Mucosa of gallbladder (tissue), 1 donor: ENCODE data around the gene MEX3B. TPM values are rescaled to one million over a fixed set of nuclear protein-coding genes. Genes with fewer than 3 reads are reported as not detected.
A peak's percentile ranks its signal among the peaks of the same experiment; 100 is the strongest.

Experiments
- DNase-seq: peaks from one replicate; pipeline ENCODE4 v3.0.0-alpha.2; 2020; ENCODE audit warnings: low spot score
- total RNA-seq: library from RNA; stranded (reverse); gene quantifications from one replicate; pipeline ENCODE4 v1.2.1, GENCODE V29; 2021
- donor health status: DM: no; HTN: no; CAD: no.

Gene MEX3B
- total RNA-seq, 1 donor from 2014 or later: 4.1 TPM

- DNase-seq: no peak
Measured at GRCh38 chr15:82005239-82005638, 40.6 kb downstream of the MEX3B start.

GRCh38 chr15:82003916-82004315 lies 41.9 kb downstream of the MEX3B start:
- no peak for DNase-seq

DNA sequence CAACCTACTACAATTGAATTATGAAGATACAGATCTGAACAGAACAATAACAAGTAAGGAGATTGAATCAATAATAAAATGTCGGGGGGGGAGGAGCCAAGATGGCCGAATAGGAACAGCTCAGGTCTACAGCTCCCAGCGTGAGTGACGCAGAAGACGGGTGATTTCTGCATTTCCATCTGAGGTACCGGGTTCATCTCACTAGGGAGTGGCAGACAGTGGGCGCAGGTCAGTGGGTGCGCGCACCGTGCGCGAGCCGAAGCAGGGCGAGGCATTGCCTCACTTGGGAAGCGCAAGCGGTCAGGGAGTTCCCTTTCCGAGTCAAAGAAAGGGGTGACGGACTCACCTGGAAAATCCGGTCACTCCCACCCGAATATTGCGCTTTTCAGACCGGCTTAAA lies 50.7 kb downstream of the MEX3B start:
- peak; percentile 17 for DNase-seq

GRCh38 chr15:81992523-81992922 lies 53.3 kb downstream of the MEX3B start:
- no peak for DNase-seq

Other genes with a start within 250 kb of the MEX3B start
- gene EFL1, start 216.7 kb upstream of the MEX3B start, total RNA-seq: 22.9 TPM
- 12.3 TPM for gene SAXO2, start 216.8 kb upstream of the MEX3B start, total RNA-seq